ENCODE measurements around the gene CDK9. TPM values are rescaled to one million over a fixed set of nuclear protein-coding genes. Genes with fewer than 3 reads are reported as not detected.
A peak's percentile ranks its signal among the peaks of the same experiment; 100 is the strongest.

CDK9 gene
- polyA plus RNA-seq, 1 donor from 2014 or later: 65.3 TPM

DNA sequence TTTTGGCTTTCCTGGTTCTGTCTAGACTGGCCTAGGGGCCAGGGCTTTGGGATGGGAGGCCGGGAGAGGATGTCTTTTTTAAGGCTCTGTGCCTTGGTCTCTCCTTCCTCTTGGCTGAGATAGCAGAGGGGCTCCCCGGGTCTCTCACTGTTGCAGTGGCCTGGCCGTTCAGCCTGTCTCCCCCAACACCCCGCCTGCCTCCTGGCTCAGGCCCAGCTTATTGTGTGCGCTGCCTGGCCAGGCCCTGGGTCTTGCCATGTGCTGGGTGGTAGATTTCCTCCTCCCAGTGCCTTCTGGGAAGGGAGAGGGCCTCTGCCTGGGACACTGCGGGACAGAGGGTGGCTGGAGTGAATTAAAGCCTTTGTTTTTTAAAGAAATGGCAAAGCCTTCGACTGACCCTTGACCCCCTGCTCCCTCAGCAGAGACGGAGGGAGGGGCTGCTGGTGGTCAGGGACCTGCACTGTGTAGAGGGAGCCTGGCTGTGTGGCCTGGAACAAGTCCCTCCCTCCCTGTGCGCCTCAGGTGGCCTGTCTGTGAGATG is 27.9 kb downstream of the CDK9 start:
- Mint-ChIP-seq H3K36me3 (no peaks in the 10 kb centered on the region), H3K9me3 (no peaks in the 10 kb centered on the region), H3K4me1 (peaks cover 0 to 3% (median 0%) of the 10 kb centered on the region in 3 donors), H3K27me3 (no peaks in the 10 kb centered on the region), H3K27ac (no peak overlapping the region), H3K4me3 (no peak overlapping the region)

DNA sequence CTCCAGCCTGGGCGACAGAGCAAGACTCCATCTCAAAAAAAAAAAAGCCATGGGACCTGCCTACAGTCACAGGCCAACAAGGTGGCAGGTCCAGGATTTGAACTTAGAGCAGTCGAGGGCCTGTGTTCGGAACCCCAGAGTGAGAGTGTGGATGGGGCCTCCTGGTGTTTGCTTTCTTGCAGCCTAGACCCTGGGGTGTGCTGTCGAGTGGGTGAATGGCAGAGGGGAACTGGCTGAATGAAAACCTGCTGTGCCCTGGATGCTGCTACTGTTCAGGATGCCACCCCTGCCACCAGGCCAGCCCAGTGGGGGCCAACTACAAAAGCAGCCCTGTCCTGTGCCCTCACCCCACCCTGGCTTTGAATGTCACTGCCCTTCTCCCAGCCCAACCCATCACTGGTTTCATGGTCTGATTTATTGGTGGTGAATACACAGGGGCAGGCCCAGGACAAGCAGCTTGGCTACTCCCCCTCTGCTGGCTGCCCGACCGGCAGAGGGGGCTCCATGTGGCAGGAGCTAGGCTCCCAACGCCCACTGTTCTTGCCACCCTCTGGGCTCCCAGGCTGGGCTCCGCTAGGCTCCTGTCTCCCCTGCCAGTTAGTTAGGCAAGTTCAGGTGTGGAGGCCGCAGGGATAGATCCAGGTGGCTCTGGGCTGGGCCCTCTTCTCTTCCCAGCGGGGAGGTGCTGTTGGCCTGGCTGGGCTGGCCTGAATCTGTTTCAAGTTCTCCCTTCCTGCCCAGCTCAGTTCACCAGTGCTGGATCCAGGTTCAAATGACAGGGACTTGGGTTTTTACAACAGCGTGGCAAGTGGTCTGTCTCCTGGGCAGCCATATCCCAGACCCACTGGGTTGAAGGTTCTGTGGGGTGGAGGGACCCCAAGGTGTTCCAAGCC is 29.0 kb downstream of the CDK9 start:
- Mint-ChIP-seq H3K27ac (no peak overlapping the region), H3K4me3 (no peak overlapping the region), H3K36me3 (no peaks in the 10 kb centered on the region), H3K27me3 (no peaks in the 10 kb centered on the region), H3K9me3 (no peaks in the 10 kb centered on the region), H3K4me1 (peaks cover 0 to 3% (median 0%) of the 10 kb centered on the region in 3 donors)

DNA sequence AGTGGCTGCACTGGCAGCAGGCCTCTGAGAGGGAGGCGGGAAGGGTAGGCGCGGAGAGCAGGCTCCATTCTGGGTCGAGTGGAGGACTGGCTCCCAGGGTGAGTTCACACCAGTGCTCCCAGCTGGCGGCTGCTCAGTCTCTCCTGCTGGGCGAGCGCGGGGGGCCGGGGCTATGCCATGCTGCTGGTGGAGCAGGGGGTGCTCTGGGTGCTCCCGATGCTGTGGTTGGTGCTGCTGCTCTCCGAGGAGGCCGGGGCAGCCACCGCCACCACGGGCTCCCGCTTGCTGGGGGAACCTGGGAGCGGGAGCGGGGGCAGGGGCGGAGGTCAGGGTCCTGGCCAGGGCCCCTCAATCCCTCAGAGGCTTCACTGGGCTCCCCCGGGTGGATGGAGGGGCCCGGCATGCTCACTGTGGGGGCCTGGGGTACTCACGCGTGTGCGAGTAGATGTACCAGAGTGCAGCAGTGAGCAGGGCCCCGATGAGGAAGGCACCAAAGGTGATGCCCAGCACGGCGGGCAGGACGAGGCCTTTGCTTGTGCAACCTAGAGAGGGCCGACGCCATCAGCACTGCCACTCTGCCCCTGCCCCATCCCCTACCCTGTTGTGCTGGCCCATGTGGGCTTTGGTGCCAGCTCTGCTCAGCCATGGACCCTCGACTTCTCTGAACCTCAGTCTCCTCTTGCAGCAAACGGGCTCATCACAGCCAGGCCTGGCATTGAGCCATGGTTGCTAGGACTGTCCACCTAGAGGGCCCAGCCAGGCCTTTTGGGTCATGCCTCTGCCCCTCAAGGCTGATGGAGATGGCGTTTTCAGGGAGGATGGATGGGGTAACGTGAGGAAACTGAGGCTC is 29.9 kb downstream of the CDK9 start:
- Mint-ChIP-seq H3K36me3 (no peaks in the 10 kb centered on the region), H3K4me3 (no peak overlapping the region), H3K27ac (no peak overlapping the region), H3K4me1 (peaks cover 0 to 3% (median 0%) of the 10 kb centered on the region in 3 donors), H3K9me3 (no peaks in the 10 kb centered on the region), H3K27me3 (no peaks in the 10 kb centered on the region)

DNA sequence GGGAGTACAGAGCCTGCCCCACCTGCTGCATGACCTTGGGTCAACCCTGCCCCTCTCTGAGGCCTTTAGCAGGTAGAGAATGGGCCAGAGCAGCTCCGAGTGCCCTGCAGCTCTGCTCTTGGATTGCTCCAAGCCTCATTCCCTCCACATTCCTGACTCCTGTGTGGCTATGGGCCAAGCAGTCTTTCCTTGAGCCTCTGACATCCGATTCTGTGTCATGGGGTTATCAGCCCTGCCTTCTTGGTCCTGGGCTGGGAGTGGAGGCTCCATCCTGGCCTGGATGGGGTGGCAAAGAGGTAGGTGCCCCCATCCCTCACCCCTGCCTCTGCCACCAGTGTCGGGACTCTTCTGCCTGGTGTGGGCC is 30.5 kb downstream of the CDK9 start:
- Mint-ChIP-seq H3K27ac (no peak overlapping the region), H3K36me3 (no peaks in the 10 kb centered on the region), H3K27me3 (no peaks in the 10 kb centered on the region), H3K9me3 (no peaks in the 10 kb centered on the region), H3K4me3 (no peak overlapping the region), H3K4me1 (peaks cover 0 to 3% (median 0%) of the 10 kb centered on the region in 3 donors)

DNA sequence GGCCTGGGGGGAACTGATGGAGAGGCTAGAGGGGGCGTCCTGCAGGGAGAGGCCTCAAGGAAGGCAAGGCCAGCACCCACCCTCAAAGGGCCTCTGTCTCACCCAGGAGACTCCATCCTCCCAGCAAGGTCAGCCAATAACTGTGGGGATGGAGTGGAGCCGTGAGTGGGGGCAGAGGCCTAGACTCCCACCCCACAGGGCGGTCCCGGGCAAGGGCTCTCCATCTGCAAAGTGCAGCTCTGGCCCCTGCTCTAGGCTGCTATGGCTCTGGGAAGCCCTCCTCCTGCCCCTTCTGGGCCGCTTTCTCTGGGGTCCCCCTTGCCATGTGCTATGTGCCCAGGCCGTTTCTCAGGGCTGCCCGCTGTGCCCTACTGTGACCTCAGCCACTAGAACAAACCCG is 30.9 kb downstream of the CDK9 start:
- Mint-ChIP-seq H3K4me1 (peaks cover 0 to 3% (median 0%) of the 10 kb centered on the region in 3 donors), H3K27ac (no peak overlapping the region), H3K27me3 (no peaks in the 10 kb centered on the region), H3K36me3 (no peaks in the 10 kb centered on the region), H3K9me3 (no peaks in the 10 kb centered on the region), H3K4me3 (no peak overlapping the region)

DNA sequence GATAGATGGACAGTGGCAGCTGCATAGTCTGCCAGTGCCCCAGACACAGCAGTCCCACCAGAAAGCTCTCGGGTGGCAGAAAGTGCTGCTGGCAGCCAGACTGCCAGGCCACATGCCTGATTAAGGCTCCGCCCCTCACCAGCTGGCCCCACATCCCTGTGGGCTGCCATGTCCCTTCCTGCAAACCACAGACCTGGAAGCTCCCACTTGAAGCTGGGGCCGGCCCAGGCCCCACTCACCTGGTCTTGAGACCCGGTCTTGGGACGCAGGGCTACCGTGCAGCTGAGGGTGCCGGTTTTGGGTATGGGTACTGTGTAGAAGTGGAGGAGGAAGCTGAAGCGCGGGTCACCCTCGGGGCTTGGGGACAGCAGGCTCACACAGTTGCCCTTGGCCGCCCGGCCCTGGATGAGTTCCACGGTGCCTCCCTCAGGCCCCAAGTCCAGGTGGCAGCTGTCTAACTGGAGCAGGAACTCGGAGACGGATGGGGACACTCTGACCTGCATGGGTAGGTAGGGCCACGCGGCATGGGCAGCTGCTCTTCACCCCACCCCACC is 32.1 kb downstream of the CDK9 start:
- Mint-ChIP-seq H3K27ac (no peak overlapping the region), H3K4me1 (peaks cover 0 to 3% (median 0%) of the 10 kb centered on the region in 3 donors), H3K36me3 (no peaks in the 10 kb centered on the region), H3K4me3 (no peak overlapping the region), H3K9me3 (no peaks in the 10 kb centered on the region), H3K27me3 (no peaks in the 10 kb centered on the region)

DNA sequence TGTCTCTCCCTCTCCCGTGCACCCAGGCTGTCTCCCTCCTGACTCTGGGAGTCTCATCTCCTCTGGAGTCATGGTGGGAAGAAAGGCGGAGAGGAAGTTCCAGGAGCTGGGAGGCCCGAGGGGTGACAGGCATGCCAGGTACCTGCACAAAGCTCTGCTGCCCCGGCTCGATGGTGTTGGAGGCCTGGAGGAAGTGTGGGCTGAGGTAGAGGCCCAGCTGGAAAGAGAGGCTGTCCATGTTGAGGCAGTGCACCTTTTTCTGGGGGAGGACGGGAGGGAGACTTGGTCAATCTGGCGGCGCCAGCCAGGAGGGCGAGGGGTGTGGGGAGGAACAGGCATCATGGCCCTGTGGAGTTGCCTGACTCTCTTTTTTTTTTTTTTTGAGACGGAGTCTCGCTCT is 32.7 kb downstream of the CDK9 start:
- Mint-ChIP-seq H3K9me3 (no peaks in the 10 kb centered on the region), H3K36me3 (no peaks in the 10 kb centered on the region), H3K4me3 (no peak overlapping the region), H3K4me1 (peaks cover 0 to 3% (median 0%) of the 10 kb centered on the region in 3 donors), H3K27ac (peak overlapping the region in 1 of 3 donors; percentile 50), H3K27me3 (no peaks in the 10 kb centered on the region)

DNA sequence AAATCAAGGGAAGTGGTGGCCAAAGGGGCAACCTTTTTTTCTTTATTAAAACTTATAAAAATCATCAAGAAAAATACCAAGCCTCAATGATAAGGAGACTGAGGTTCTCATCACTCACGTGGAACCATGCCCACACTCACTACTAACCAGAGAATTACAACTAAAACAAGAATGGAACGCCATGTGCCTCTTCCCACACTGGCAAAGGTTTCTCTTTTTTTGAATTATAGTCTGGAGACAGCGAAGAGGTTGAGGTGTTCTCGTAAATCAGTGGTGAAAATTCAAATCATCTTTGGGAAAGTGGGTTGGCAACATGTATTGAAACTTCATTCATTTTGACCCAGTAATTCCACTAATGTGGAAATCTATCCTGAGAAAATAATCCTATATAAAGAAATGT is 36.3 kb downstream of the CDK9 start:
- peak overlapping the region in 2 of 3 donors; percentile 43 to 63 for H3K27ac Mint-ChIP-seq
- peaks cover 0 to 3% (median 3%) of the 10 kb centered on the region in 3 donors for H3K4me1 Mint-ChIP-seq
- H3K9me3 Mint-ChIP-seq: no peaks in the 10 kb centered on the region
- H3K4me3 Mint-ChIP-seq: no peak overlapping the region
- no peaks in the 10 kb centered on the region for H3K36me3 Mint-ChIP-seq
- no peaks in the 10 kb centered on the region for H3K27me3 Mint-ChIP-seq

DNA sequence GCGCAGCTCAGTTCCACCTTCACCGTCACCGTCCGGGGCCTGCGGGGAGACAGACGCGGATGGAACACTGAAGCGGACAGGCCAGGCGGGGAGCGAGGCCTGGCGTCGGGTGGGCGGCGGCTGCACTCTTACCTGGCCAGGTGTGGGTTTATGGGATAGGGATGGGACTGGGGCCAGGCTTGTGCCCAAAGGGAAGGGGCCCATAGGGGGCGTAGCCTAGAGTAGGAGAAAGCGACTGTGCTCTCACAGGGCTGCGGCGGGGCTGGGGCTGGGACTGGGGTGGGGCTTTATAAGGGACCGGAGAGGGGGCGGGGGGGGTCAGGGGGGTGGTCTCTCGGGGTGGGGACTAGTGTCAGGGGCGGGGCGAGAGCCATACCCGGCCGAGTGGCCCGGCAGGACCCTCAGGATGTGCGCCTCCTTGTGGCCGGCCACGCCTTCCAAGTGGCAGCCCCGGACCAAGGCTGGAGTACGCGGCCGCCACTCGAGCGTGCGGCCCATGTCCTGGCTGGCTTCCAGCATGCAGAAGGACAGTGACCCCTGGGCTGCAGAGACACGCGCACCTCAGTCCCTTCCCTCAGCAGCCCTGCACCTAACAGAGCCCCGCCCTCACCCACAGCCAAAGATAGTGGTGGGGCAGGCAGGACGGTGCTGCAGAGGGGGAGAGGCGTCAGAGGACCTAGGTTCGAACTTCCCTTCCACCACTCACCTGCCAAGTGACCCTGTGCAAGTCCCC is 39.7 kb downstream of the CDK9 start:
- Mint-ChIP-seq H3K9me3 (no peaks in the 10 kb centered on the region), H3K4me1 (peaks cover 0 to 3% (median 0%) of the 10 kb centered on the region in 3 donors), H3K36me3 (no peaks in the 10 kb centered on the region), H3K27ac (no peak overlapping the region), H3K27me3 (no peaks in the 10 kb centered on the region), H3K4me3 (no peak overlapping the region)

DNA sequence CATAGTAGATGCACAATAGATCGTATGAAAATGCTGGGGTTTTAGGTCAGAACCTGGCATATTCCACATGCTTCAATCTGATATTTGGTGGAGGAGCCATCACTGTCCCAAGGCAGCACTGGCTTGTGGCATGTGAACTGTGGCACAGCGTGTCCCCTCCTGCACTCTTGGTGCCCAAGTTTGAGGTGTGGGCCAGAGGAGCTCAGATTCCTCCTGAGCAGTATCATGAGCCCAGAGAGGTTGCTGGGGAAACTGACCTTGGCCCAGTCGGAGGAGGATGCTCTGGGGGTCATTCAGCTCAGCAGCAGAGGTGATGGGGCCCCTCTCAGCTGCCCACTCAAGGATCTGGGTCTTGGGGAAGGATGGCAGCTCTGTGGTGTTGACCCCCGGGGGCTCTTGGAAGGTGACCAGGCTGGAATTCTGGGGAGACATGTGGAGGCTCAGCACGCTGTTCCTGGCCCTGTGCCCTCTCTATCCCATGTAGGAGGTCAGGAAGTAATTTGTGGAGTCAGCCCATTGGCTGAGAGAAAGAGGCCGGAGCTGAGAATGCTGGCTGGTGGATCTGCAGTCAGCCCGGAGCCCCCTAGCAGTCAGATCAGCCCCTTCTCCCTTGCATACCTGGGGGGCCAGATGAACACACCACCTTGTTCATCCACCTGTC is 40.5 kb downstream of the CDK9 start:
- H3K4me3 Mint-ChIP-seq: no peak overlapping the region
- peaks cover 0 to 3% (median 3%) of the 10 kb centered on the region in 3 donors for H3K4me1 Mint-ChIP-seq
- no peaks in the 10 kb centered on the region for H3K27me3 Mint-ChIP-seq
- H3K36me3 Mint-ChIP-seq: no peaks in the 10 kb centered on the region
- H3K9me3 Mint-ChIP-seq: no peaks in the 10 kb centered on the region
- H3K27ac Mint-ChIP-seq: peak overlapping the region in 1 of 3 donors; percentile 81

DNA sequence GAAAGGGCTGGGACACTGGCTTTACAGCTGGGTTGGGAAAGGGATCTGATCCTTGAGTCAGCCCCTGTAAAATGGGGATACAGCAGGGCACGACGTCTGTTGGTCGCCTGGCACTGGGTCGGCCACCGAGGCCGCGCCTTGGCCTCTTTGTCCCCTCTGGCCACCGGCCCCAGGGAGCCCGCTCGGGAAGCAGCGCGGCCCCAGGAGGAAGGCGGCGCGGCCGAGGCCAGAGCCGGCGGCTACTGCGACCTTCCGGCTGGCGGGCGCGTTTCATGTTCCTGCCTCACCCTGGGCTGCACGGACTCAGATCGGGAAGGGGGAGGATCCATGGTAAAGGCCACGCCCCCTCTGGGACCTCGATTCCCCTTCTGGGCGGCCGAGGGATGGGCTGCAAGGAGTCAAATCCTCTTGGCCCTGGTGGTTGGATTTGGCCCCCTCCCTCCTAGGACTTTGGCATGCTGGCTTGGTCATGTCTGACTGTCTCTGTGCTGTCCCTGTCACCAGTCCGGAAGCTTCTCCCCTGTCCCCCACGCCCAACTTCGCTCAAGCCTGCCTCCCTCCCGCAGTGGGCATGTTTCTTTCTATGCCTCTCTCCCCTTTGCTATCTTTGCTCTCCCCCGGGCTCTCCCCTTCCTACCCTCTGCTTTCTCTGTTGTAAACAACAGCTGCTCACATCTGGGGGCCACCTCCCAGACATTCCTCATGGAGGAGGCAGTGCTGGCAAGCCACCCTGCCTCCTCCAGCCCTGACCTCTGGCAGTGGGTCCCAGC is 42.6 kb downstream of the CDK9 start:
- no peak overlapping the region for H3K27ac Mint-ChIP-seq
- H3K36me3 Mint-ChIP-seq: no peaks in the 10 kb centered on the region
- H3K27me3 Mint-ChIP-seq: no peaks in the 10 kb centered on the region
- no peaks in the 10 kb centered on the region for H3K9me3 Mint-ChIP-seq
- no peak overlapping the region for H3K4me3 Mint-ChIP-seq
- peaks cover 0 to 3% (median 3%) of the 10 kb centered on the region in 3 donors for H3K4me1 Mint-ChIP-seq

DNA sequence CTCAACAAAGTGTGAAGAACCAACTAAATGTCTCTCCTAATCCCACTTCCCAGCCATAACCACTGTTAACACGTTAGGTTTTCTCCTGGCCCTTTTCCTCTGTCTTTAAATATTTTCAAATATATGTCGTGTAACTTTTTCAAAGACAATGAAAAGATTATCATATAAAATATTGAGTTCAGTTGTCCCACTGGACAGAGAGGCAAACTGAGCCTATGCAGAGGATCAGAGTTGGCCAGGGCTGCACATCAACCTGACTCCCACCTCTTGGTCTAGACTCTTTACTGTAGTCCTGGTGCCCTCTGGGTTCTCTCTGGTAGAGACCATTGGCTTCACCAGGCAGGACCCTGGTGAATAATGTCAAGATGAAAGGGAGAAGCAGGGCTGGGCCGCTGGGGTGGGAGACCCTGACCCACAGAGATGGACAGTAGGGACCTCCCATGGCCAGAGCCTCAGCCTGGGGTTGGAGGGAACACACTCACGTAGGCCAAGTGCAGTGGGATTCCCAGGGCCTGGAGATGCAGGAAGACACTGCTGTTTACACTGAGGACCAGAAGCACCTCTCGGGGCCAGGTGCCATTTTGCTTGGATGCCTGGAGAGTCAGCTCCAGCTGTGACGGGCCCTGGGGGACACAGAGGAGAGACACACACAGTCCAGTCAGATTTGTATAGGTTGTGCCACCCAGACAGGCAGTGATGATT is 43.5 kb downstream of the CDK9 start:
- no peaks in the 10 kb centered on the region for H3K27me3 Mint-ChIP-seq
- H3K4me3 Mint-ChIP-seq: no peak overlapping the region
- peaks cover 0 to 3% (median 3%) of the 10 kb centered on the region in 3 donors for H3K4me1 Mint-ChIP-seq
- H3K27ac Mint-ChIP-seq: no peak overlapping the region
- no peaks in the 10 kb centered on the region for H3K9me3 Mint-ChIP-seq
- H3K36me3 Mint-ChIP-seq: no peaks in the 10 kb centered on the region

DNA sequence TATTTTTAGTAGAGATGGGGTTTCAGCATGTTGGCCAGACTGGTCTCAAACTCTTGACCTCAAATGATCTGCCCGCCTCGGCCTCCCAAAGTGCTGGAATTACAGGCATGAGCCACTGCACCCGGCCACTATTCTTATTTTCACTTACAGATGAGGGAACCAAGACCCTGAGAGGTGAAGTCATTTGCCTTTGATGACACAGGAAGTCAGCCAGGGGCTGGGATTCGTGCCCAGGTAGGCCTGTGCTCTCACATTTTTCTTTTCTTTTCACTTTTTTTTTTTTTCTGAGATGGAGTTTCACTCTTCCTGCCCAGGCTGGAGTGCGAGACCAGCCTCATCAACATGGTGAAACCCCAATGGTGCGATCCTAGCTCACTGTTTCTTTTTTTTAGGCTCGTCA is 46.4 kb downstream of the CDK9 start:
- no peaks in the 10 kb centered on the region for H3K9me3 Mint-ChIP-seq
- H3K36me3 Mint-ChIP-seq: no peaks in the 10 kb centered on the region
- H3K27ac Mint-ChIP-seq: no peak overlapping the region
- peaks cover 0 to 3% (median 0%) of the 10 kb centered on the region in 3 donors for H3K4me1 Mint-ChIP-seq
- H3K27me3 Mint-ChIP-seq: no peaks in the 10 kb centered on the region
- no peak overlapping the region for H3K4me3 Mint-ChIP-seq

Measured in IgD-negative memory B cell (primary cell).